ENCODE results near the gene ALG6. TPM values are rescaled to one million over a fixed set of nuclear protein-coding genes. Genes with fewer than 3 reads are reported as not detected.
"Not testable (repeated sequence)": the region's sequence is repeated elsewhere in the genome, so short reads cannot be mapped to it uniquely, and the experiment has no call there.

ALG6 gene
- total RNA-seq, 1 experiment from 2014 or later: 5.4 TPM

DNA sequence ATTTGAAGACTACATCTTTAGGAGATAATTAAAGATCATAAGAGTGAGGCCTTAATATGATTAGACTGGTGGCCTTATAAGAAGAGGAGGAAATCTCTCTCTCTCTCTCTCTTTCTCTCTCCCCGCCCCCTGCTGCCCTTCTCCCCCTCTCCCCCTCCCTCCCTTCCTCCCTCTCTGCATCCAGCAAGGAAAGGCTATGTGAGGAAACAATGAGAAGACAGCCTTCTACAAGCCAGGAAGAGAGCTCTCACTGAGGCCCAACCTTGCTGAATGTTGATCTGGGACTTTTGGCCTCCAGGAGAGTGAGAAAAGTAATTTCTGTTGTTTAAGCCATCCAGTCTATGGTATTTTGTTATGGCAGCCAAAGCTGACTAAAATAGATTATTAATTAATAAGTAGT, 23.5 kb upstream of the ALG6 start:
- CTCF ChIA-PET: interaction anchor here (1.0 kb wide), 1 partner anchor 98 kb away, joined by 3 read pairs; no protein-coding TSS in a partner anchor
- no TSS peak for BruUV-seq (replicated peaks)
- Mint-ChIP-seq H3K4me3 (ENCODE audit: unreplicated experiment) (no peak overlapping the region), H3K9me3 (ENCODE audit: unreplicated experiment) (no peaks in the 10 kb centered on the region), H3K4me1 (ENCODE audit: insufficient read depth, unreplicated experiment) (no peaks in the 10 kb centered on the region), H3K27me3 (ENCODE audit: insufficient read depth, unreplicated experiment) (no peaks in the 10 kb centered on the region), H3K27ac (ENCODE audit: low read depth, unreplicated experiment) (no peak overlapping the region), H3K36me3 (ENCODE audit: insufficient read depth, unreplicated experiment) (no peaks in the 10 kb centered on the region)
- DNase-seq (ENCODE audit: unreplicated experiment): no peak
- intact Hi-C loops (cut with micrococcal nuclease): no loop called here
- no peak for TF ChIP-seq CTCF (IDR thresholded peaks at IDR 0.05; ENCODE audit: unreplicated experiment)
- POLR2A ChIA-PET: interaction anchor here (0.7 kb wide), 1 partner anchor 20 kb away, joined by 3 read pairs; no protein-coding TSS in a partner anchor

GRCh38 chr1:63350320-63350719, 17.1 kb upstream of the ALG6 start:
- intact Hi-C loops (cut with micrococcal nuclease): loop anchor here (10.0 kb wide), 1 partner anchor 166 kb away; no protein-coding TSS in a partner anchor
- no peak for DNase-seq (ENCODE audit: unreplicated experiment)
- H3K9me3 Mint-ChIP-seq (ENCODE audit: unreplicated experiment): no peaks in the 10 kb centered on the region
- H3K36me3 Mint-ChIP-seq (ENCODE audit: insufficient read depth, unreplicated experiment): no peaks in the 10 kb centered on the region
- H3K27ac Mint-ChIP-seq (ENCODE audit: low read depth, unreplicated experiment): no peak overlapping the region
- POLR2A ChIA-PET: interaction anchor here (0.6 to 1.4 kb wide), 4 partner anchors 8 to 17 kb away, joined by 3 to 4 read pairs (median 3); no protein-coding TSS in a partner anchor
- peaks cover 24% of the 10 kb centered on the region for H3K27me3 Mint-ChIP-seq (ENCODE audit: insufficient read depth, unreplicated experiment)
- TF ChIP-seq CTCF (IDR thresholded peaks at IDR 0.05; ENCODE audit: unreplicated experiment): no peak
- CTCF ChIA-PET: interaction anchor here (1.9 kb wide), 1 partner anchor 91 kb away, joined by 6 read pairs; no protein-coding TSS in a partner anchor
- H3K4me3 Mint-ChIP-seq (ENCODE audit: unreplicated experiment): no peak overlapping the region
- BruUV-seq (replicated peaks): no TSS peak
- no peaks in the 10 kb centered on the region for H3K4me1 Mint-ChIP-seq (ENCODE audit: insufficient read depth, unreplicated experiment)

DNA sequence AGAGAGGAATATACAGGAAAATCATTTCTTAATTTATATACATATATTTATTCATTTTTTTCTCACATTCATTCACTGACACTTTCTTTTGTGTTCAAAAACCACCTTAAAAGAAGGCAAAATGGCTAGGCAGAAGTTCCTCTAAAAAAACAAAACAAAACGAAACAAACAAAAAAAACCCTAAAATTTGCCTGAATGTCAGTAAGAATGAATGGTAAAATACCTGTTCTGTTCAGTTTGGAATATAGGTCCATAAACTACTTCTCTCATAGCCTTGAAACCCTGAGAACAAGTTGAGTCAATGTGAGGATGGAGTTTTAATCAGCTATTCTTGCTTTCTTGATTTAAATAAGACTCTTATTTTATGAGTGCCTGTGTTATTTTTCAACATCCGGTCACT, 14.7 kb upstream of the ALG6 start:
- TF ChIP-seq CTCF (IDR thresholded peaks at IDR 0.05; ENCODE audit: unreplicated experiment): no peak
- DNase-seq (ENCODE audit: unreplicated experiment): no peak
- CTCF ChIA-PET: interaction anchor here (0.7 kb wide), 1 partner anchor 37 kb away, joined by 3 read pairs; no protein-coding TSS in a partner anchor

DNA sequence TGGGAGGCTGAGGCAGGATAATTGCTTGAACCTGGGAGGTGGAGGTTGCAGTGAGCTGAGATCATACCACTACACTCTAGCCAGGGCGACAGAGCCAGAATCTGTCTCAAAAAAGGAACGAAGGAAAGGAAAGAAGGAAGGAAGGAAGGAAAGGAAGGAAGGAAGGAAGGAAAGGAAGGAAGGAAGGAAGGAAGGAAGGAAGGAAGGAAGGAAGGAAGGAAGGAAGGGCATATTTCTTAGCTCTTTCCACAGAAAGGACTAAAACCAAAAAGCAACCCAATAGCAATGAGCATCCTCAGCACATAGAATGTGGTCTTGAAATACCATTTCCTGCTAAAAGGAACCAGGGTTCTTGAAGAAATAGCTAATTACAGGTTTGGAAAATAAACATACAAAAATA, 11.2 kb upstream of the ALG6 start:
- ChIA-PET POLR2A (interaction anchor here (0.6 to 0.7 kb wide), 3 partner anchors 59 to 1659 kb away, joined by 3 read pairs; no protein-coding TSS in a partner anchor), CTCF (interaction anchor here (0.6 to 1.0 kb wide), 3 partner anchors 11 to 157 kb away, joined by 3 to 4 read pairs (median 3); no protein-coding TSS in a partner anchor)
- BruUV-seq (replicated peaks); H3K4me1 Mint-ChIP-seq (ENCODE audit: insufficient read depth, unreplicated experiment); H3K4me3 Mint-ChIP-seq (ENCODE audit: unreplicated experiment); DNase-seq (ENCODE audit: unreplicated experiment); H3K36me3 Mint-ChIP-seq (ENCODE audit: insufficient read depth, unreplicated experiment); H3K9me3 Mint-ChIP-seq (ENCODE audit: unreplicated experiment); H3K27ac Mint-ChIP-seq (ENCODE audit: low read depth, unreplicated experiment): not testable (repeated sequence)
- peaks cover 37% of the 10 kb centered on the region for H3K27me3 Mint-ChIP-seq (ENCODE audit: insufficient read depth, unreplicated experiment)
- intact Hi-C loops (cut with micrococcal nuclease): loop anchor here (10.0 kb wide), 1 partner anchor 171 kb away; no protein-coding TSS in a partner anchor

More for the DNA sequence above, 14.7 kb upstream of the ALG6 start:
- H3K4me3 Mint-ChIP-seq (ENCODE audit: unreplicated experiment): no peak overlapping the region
- BruUV-seq (replicated peaks): no TSS peak
- no peak overlapping the region for H3K27ac Mint-ChIP-seq (ENCODE audit: low read depth, unreplicated experiment)
- peaks cover 37% of the 10 kb centered on the region for H3K27me3 Mint-ChIP-seq (ENCODE audit: insufficient read depth, unreplicated experiment)
- no peaks in the 10 kb centered on the region for H3K9me3 Mint-ChIP-seq (ENCODE audit: unreplicated experiment)
- intact Hi-C loops (cut with micrococcal nuclease): loop anchor here (10.0 kb wide), 1 partner anchor 168 kb away; no protein-coding TSS in a partner anchor
- POLR2A ChIA-PET: no interaction called here
- H3K36me3 Mint-ChIP-seq (ENCODE audit: insufficient read depth, unreplicated experiment): no peaks in the 10 kb centered on the region
- no peaks in the 10 kb centered on the region for H3K4me1 Mint-ChIP-seq (ENCODE audit: insufficient read depth, unreplicated experiment)
